Stimulated activated CD8-positive, alpha-beta memory T cell treated with anti-CD3 and anti-CD28 coated beads, Interleukin-7, amount 100 ng/mL, for 1 hour (primary cell): ENCODE data around the gene GLB1L3.
"Not testable (repeated sequence)": the region's sequence is repeated elsewhere in the genome, so short reads cannot be mapped to it uniquely, and the experiment has no call there.

Experiments
- DNase-seq, 2 donors: peaks; one replicate each; pipeline ENCODE4 v3.0.0-alpha.2; 2020; ENCODE audit warnings: low read depth in 2 of 2

GLB1L3 gene

DNA sequence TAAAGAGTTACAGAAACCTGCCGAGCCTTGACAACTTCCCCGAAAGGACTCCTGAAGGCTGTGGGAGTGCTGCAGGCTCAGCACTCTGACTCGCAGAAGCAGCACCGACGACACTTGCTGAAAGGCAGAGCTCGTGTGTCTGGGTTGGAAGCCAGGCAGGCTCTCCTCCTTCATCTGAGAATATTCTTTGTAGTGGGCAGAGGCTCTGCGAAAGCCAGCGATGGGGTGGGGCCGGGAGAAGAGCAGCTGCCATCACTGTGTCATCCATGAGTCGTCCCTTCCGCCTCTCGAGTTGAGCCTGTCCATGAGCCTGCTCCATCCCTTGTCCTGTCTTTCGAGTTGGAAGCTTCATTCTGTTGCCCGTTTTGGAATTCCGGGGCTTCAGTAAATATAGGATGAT, 67.5 kb downstream of the GLB1L3 start:
- no peak for DNase-seq

DNA sequence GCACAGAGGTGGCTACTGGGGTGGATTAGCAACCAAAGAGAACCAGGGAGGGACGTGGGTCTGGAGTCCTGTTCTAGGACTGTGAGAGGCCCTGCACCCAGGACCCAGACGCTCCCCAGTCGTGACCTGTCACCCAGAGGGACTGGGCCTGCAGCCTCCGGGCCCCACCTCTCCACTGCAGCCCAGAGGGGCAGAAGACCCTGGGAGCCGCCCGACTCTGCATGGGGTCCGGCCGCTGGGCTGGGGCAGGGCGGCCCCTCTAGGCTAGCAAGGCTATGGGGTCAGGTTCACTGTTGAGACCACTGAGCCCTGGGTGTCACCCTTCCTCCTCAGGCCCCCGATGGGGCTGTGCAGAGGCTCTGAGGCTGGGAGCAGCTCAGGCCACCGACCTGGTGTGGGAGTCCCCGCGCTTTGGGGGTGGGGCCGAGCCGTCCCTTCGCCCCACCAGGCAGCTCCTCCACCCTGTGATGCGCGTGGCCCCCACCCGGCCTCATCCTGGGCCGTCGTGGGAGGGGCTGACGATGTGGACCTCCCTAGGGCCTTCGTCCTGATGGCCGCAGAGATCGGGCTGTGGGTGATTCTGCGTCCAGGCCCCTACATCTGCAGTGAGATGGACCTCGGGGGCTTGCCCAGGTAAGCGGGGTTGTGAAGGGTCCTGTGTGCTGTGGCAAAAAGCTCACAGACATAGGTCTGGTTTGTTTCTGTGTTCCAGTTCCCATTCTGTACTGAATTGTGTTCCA, 68.5 kb downstream of the GLB1L3 start:
- not testable (repeated sequence) for DNase-seq

- DNase-seq: no peak
These were observed 69.0 kb downstream of the GLB1L3 start for GRCh38 chr11:134345237-134345550.

- no peak for DNase-seq
These were observed 70.2 kb downstream of the GLB1L3 start for GRCh38 chr11:134346101-134346975.

DNA sequence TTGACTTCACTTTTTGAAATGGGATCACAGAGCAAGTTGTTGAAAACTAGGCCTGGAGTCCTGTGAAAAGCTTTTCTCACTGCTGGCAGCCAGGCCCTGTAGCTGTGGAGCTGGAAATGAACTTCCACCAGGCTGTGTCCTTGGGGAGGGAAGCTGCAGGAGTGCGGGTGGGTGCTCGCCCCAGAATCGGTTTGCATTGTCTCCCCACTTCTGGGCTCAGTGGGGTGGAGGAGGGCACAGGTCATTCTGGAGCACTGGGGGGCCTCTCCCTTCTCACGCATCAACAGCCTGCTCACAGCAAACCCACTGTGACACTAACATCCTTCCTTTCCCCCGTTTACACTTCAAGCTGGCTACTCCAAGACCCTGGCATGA, 70.8 kb downstream of the GLB1L3 start:
- no peak for DNase-seq

DNA sequence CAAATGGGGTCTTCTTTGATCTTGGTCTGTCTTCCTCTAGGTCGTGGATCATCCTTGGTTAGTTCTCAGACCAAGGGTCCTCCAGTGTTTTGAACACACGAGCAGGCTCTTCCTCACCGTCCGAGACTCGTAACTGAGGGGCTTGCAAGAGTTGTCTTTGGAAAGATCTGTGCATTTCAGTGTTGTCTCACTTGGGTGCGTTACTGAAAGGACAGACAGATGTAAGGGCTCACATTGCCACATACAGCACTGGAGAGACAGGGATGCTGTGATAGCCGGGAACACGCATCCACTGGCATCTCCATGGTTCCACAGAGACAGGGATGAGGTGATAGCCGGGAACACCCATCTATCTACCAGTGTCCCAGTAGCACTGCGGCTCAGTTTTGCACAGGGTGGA, 71.3 kb downstream of the GLB1L3 start:
- DNase-seq: no peak

GRCh38 chr11:134349109-134349801, 73.1 kb downstream of the GLB1L3 start:
- no peak for DNase-seq

DNA sequence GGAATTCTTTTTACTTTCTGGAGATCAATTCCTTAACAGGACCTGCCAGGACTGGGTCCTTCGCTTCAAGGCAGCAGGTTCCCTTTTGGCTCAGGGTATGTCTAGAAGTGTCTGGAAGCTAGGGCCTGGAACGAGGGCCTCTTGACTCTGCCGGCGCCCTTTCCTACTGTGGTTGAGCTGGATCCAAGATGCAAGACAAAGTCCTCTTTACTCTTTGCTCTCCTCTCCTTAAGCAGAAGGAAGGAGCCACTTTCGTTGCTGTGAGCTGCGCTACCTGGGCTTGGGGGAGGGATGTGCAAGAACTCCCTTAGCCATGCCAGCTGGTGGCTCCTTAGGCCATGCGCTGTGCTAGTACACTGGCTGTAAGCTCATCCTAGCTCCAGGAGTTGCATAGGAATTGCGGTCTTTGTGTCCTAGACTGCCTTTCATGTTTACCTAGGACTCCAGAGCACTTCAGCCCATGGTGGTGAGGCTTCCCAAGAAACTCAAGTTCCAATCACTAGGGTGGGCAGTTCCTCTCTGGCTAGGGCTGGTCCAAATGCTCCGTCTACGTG, 73.7 kb downstream of the GLB1L3 start:
- no peak for DNase-seq

DNA sequence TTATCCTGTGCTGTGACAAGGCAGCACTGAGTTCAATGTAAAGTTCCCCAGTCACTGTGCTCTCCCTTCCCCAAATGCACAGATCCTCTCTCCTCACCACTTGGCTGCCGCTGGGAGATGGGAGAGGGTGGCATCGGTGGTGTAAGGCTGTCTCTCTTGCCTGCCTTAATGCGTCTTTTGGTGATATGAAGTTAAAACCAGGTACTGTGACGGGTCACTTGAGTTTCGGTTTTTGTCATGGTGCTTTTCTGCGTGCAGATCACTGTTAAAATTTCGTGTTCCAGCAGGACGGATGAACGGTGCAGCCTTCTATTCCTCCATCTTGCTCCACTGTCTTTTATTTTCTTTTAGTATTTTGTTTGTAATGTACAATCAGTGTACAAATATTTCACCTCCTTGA, 74.2 kb downstream of the GLB1L3 start:
- DNase-seq: no peak

GRCh38 chr11:134352111-134352510, 75.9 kb downstream of the GLB1L3 start:
- no peak for DNase-seq

- DNase-seq: no peak
These were observed 79.0 kb downstream of the GLB1L3 start for GRCh38 chr11:134355136-134355535.

- no peak for DNase-seq
These were observed 79.5 kb downstream of the GLB1L3 start for GRCh38 chr11:134355656-134356055.

GRCh38 chr11:134356656-134357544, 80.7 kb downstream of the GLB1L3 start:
- no peak for DNase-seq

DNA sequence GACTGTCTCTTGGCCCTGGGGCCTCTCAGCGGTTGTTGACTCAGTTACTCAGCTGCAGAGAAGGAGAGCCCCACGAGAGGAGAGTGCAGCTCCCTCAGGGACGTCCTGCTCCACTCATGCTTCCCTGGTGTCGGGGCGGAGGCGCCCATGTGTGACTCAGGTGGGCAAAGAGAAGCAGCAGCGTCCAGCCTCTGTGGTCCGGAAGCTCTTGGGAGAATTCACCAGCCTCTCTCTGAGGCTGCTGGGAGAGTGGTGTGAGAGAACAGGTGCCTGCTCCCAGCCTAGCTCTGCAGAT, 81.3 kb downstream of the GLB1L3 start:
- no peak for DNase-seq

GRCh38 chr11:134358165-134358855, 82.1 kb downstream of the GLB1L3 start:
- DNase-seq: no peak

DNA sequence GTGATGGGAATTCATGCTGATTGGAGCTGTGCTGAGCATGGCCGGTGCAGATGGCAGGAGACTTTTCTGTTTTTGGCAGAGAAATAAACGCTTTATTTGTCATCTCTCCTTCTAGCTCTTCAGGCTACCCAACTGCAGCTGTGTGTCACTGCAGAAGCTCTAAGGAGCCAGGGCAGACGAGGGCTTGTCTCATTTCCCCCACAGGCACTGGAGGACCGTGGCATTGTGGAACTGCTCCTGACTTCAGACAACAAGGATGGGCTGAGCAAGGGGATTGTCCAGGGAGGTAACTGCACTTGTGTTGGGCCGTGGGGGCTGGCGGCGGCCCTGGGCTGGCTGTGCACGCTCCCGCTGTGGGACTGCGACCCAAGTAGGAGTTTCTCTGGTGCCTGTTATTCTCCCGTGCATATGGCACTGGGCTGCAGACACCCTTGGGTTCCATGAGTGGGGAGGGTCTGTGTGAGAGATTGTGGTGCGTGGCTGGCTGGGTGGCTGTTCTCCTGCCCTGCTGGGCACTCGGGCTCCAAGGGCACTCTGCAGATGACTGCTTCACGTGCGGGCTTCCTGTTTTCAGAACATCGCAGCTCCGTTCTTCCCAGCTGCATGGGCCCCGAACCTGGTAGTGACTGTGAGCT, 82.8 kb downstream of the GLB1L3 start:
- no peak for DNase-seq

DNA sequence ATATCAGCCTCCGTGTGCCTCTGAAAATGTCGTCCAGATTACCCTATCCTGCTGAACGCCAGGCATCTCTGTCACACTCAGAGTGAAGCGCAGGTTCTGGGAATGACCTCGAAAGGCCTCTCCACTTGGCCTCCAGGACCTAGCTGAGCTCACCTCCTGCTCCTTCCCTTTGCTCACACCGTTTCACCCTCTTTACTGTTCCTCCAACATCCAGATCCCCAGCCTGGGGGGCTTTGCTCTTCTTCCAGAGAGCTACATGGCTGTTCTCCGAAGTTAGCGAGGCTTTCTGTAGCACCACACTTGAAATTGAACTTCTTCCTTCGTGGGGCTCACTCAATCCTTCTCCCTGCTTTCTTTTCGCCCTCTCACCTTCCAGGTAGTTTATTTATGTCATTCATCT, 83.5 kb downstream of the GLB1L3 start:
- DNase-seq: no peak

GRCh38 chr11:134360050-134360835, 84.1 kb downstream of the GLB1L3 start:
- peak; percentile 44 to 45 for DNase-seq

DNA sequence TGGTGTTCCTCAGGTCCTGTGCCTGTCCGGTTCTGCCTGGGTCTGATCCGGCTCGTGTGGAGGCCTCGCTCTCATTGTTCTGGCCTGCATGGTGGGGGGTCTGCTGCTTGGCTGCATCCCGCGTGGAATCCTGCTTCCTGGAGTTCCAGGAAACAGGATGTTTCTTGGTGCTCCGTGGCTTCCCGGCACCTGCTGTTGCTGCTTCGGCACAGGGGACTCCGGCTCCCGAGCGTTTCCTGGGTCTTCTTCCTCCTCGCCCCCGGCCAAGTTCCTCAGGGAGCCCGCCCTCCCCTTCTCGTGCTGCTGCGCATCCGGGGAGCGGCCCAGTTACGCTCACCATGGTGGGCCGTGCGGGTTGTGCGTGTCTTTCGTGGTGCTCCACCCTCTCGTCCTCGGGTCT, 85.5 kb downstream of the GLB1L3 start:
- no peak for DNase-seq
